Fibroblast of lung (primary cell): ENCODE results near the gene ATP8A2.

Experiments
- EZH2 ChIP-seq: IDR thresholded peaks from 2 replicates; pipeline ENCODE4 v1.5.1; 2012; ENCODE audit warnings: low read length, control low read depth, mild to moderate bottlenecking; ENCODE audit errors: missing control alignments
- TF ChIP-seq, protein P1 (sequence below), 2 donors: IDR thresholded peaks in 1 of 2; conservative IDR thresholded peaks in 1 of 2; 1 replicate in 1 of 2; 2 replicates in 1 of 2; pipeline ENCODE4 v1.5.1; 2011 to 2012; ENCODE audit warnings: low read length in 2 of 2, control low read depth in 1 of 2, inconsistent platforms in 1 of 2, low read depth in 1 of 2, mild to moderate bottlenecking in 1 of 2

DNA sequence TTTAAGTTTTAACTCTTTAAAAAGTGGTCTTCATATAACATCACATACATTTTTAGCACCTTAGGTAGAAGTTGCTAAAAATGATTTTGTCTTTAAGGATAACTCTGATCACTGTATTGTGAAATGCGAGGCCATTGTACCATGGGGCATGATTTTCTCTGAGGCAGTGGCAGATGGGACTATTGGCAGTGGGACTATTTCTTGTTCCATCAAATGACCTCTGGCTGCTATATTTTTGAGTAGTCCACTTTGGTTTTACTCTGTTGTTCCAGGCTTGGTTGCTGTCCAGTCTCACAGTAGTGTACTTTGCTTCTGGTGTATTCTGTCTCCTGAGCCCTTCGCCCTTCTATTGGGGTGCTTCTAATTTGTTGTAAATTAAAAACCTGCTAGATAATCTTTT is 156.5 kb downstream of the ATP8A2 start:
- TF ChIP-seq, protein P1, sequence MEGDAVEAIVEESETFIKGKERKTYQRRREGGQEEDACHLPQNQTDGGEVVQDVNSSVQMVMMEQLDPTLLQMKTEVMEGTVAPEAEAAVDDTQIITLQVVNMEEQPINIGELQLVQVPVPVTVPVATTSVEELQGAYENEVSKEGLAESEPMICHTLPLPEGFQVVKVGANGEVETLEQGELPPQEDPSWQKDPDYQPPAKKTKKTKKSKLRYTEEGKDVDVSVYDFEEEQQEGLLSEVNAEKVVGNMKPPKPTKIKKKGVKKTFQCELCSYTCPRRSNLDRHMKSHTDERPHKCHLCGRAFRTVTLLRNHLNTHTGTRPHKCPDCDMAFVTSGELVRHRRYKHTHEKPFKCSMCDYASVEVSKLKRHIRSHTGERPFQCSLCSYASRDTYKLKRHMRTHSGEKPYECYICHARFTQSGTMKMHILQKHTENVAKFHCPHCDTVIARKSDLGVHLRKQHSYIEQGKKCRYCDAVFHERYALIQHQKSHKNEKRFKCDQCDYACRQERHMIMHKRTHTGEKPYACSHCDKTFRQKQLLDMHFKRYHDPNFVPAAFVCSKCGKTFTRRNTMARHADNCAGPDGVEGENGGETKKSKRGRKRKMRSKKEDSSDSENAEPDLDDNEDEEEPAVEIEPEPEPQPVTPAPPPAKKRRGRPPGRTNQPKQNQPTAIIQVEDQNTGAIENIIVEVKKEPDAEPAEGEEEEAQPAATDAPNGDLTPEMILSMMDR (conservative IDR thresholded peaks at IDR 0.05 in 1 of 2, IDR thresholded peaks at IDR 0.05 in 1 of 2; ENCODE audit: low read depth in 1 of 2, low read length in 2 of 2), result no peak
- TF ChIP-seq EZH2, result no peak
